GM19351 (cell line): ENCODE results near the gene FXN.

Experiments
- ATAC-seq: cut with Tn5 transposase; IDR thresholded peaks from one replicate; pipeline ENCODE4 v1.9.1; 2021; ENCODE audit warnings: mild to moderate bottlenecking, moderate library complexity; ENCODE audit not compliant: unreplicated experiment

Gene FXN

DNA sequence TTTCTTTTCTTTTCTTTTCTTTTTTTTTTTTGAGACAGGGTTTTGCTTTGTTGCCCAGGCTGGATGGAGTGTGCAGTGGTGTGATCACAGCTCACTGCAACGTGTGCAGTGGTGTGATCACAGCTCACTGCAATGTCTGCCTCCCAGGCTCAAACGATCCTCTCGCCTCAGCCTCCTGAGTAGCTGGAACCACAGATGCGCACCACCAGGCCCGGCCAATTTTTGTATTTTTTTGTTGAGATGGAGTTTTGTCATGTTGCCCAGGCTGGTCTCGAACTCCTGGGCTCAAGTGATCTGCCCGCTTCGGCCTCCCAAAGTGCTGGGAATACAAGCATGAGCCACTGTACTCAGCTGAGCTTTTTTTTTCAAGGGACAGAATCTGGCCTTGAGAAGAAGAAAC lies 101.8 kb downstream of the FXN start:
- ATAC-seq, result no peak

DNA sequence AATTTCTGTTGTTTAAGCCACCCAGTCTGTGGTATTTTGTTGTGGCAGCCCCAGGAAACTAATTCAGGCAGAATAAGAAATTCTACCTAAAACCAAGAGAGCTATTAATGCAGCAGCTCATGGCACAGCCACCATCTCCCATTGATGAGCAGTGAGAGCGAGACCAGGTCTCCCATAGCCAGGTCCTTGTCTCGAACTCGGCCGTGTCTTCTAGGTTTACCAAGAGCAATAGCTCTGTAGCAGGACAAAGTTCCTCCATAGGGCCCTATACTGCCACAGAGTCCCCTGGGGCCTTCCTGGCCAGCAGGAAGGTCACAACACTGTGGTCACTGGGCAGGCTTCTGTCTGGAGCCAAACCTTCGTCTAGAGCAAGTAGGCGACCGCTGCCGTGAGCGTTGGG lies 104.0 kb downstream of the FXN start:
- ATAC-seq, result no peak

DNA sequence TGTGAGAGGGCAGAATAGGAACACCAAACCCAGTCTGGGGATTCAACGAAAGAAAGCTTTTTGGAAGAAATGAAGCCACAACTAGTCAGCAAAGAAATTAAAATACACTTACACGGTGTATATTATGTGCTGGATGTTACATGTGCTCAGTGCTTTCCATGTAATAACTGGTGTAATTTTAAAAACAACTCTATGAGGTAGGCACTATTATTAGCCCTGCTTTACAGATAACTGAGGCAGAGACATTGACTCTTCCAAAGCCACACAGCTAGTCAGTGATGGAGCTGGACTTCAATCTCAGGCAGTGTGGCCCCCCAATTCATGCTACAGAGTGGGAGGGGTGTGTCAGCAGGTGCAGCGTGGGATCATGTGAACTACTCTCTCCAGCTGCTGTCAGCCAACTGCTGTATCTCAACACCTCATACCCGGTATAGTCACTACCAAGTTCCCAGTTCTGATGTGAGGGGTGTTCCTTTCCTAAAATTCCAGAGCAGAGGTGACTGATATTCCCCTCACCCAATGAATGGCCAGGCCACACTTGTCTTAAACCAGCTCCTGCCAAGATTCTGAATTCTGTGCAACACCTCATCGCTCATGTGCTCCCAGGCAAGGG lies 104.7 kb downstream of the FXN start:
- ATAC-seq, result no peak

DNA sequence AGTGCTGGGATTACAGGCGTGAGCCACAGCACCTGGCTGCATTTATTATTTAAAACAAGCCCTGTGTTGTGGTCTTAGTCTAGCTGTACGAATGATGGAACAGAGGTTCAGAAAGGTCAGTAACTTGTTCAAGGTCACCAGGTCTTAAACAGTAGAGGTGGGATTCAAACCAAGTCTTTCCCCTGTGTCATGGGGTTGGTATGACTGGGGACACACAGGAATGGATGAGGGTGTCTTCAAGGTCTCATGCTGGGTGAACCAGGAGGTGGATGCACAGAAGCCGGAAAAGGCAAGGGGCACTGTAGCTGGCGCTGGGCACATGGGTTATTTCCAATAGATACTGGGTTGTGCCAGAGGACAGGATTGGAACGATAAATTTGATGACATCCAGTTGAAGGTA lies 106.3 kb downstream of the FXN start:
- ATAC-seq, result no peak

DNA sequence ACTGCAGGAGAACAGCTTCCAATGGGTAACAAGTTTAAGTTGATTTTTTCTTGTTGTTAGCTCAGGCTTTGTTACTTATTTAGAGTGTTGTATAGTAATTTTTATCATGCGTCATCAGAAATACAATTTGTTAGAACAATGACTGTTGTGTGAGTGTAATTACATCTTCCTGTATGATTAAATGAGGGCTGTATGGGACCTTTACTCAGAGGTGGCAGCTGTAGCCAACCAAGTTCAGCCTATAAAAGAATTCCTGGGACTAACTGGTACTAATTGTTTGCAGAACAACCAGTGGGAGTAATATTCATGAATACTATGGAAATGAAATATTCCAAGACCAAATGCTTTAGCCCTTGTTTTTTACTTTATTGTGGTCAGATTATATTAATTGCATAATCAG lies 107.7 kb downstream of the FXN start:
- no peak for ATAC-seq

DNA sequence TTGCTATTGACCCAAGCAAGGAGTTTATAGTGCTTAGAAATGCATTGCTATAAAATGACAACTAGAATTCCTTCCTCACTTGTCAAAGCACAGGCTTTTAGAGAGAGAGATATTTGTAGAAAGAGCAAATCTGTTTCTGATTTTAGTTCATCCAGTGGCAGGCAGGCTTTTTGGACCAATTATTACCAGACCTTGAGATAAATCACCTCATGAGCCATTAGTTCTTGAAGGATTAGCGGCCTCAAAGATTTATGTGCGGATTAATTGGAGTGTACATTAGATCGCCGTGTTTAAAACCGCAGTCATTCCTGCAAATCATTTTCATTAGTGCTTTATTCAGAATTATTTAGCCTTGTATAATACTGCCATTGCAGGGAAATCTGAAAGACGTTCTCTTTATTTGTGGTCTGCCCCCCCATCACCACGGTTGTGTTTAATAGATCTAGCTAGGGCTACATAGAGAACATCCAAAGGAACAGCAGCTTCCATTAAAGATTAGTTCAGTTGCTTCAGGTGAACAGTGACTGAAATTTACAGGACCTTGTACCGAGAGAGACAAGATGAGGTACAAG lies 109.7 kb downstream of the FXN start:
- ATAC-seq, result no peak

DNA sequence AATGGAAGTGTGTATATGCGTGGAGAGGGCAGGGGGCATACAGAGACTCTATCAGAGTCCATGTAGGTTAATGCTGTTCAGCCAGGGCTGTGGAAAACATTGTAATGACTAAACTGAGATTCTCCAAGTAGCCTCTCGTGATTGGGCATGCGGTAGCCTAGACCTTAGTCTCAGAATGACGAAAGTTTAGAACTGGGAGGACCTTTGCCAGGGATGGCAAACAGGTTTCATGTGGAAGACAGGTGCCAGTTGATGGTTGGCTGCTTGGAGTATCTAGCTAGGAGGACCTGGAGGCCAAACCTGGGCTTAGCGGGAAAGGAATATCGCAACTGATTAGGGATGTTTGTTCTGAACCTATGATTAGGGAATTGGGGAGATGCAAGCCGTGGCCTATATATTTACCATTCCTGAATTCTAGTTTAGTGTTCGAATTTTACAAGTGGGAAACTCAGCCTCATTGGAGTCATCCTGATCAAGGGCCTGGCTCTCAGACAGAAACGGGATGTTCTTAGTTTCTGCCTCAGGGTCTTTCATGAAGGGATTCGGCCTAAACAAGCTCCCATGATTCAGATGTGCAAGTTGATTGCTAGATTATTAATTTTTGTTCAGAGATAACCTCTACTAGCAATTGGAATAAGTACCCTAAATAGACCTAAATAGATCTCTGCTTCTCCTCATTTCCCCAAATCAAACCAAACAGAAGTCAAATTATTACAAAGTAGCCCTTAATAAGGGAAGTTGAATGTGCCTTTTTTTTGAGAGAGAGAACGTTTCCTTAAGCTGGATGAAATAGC lies 111.7 kb downstream of the FXN start:
- no peak for ATAC-seq

DNA sequence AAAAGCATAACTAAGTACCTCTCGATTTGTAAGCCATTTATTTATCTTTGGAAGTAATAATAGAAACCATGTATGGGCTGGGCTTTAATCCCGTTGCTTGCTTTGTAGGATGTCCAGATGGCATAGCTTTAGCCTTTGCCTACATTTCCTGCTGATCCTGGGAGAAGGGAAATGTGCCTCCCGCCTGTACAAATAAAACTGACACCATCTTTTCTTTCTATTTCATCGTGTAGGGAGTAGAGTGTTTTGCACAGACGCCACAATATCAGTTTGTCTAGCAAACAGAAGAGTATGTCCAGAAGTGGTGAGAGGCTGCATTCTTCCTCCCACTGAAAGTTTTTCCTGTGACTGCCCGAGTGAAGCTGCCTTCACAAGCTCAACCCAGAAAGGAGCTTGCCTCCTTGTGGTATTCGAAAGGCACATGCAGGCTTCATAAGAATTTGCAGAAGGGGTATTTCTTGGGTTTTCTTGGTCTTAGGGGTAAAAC lies 113.8 kb downstream of the FXN start:
- no peak for ATAC-seq
